Measurements from ENCODE around the gene MAGEB18. TPM values are rescaled to one million over a fixed set of nuclear protein-coding genes. Genes with fewer than 3 reads are reported as not detected.

MAGEB18 gene
- not detected in 2 replicates for total RNA-seq (ENCODE audit: low replicate concordance)

- Mint-ChIP-seq H3K9me3 (peaks cover 8% of the 10 kb centered on the region), H3K27ac (no peak within 1 kb of the TSS), H3K4me1 (no peaks in the 10 kb centered on the region), H3K4me3 (no peak within 1 kb of the TSS), H3K36me3 (no peaks in the 10 kb centered on the region), H3K27me3 (ENCODE audit: insufficient read depth, low read depth) (no peaks in the 10 kb centered on the region)
- H3K36me3 ChIP-seq: no peaks in the 10 kb centered on the region
- no peak within 1 kb of the TSS for H3K9ac ChIP-seq
- no peak within 1 kb of the TSS for H2AFZ ChIP-seq (replicated peaks)
- no peaks in the 10 kb centered on the region for H3K79me2 ChIP-seq (ENCODE audit: low read depth)
- DNase-seq (ENCODE audit: low spot score): no peak
- H3K4me3 ChIP-seq: no peak within 1 kb of the TSS
- no peaks in the 10 kb centered on the region for H4K20me1 ChIP-seq (ENCODE audit: low read depth)
- no peaks in the 10 kb centered on the region for H3K4me1 ChIP-seq
- no peaks in the 10 kb centered on the region for H3F3A ChIP-seq (ENCODE audit: low read depth)
- H3K9me3 ChIP-seq (ENCODE audit: low read depth): no peaks in the 10 kb centered on the region
- H3K27me3 ChIP-seq: no peaks in the 10 kb centered on the region
- no peak for TF ChIP-seq EZH2phosphoT487 (IDR thresholded peaks at IDR 0.05)
- TF ChIP-seq EZH2 (IDR thresholded peaks at IDR 0.05): no peak
- TF ChIP-seq, protein P1, sequence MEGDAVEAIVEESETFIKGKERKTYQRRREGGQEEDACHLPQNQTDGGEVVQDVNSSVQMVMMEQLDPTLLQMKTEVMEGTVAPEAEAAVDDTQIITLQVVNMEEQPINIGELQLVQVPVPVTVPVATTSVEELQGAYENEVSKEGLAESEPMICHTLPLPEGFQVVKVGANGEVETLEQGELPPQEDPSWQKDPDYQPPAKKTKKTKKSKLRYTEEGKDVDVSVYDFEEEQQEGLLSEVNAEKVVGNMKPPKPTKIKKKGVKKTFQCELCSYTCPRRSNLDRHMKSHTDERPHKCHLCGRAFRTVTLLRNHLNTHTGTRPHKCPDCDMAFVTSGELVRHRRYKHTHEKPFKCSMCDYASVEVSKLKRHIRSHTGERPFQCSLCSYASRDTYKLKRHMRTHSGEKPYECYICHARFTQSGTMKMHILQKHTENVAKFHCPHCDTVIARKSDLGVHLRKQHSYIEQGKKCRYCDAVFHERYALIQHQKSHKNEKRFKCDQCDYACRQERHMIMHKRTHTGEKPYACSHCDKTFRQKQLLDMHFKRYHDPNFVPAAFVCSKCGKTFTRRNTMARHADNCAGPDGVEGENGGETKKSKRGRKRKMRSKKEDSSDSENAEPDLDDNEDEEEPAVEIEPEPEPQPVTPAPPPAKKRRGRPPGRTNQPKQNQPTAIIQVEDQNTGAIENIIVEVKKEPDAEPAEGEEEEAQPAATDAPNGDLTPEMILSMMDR (IDR thresholded peaks at IDR 0.05): no peak
- no peak within 1 kb of the TSS for H3K4me2 ChIP-seq
- H3K27ac ChIP-seq: no peak within 1 kb of the TSS
Observed at GRCh38 chrX:26138274-26138673, at the start of gene MAGEB18. Gene MAGEB18, plus strand, starts transcription at chrX:26138343. Its CDS starts 643 bp downstream, at chrX:26138986.

DNA sequence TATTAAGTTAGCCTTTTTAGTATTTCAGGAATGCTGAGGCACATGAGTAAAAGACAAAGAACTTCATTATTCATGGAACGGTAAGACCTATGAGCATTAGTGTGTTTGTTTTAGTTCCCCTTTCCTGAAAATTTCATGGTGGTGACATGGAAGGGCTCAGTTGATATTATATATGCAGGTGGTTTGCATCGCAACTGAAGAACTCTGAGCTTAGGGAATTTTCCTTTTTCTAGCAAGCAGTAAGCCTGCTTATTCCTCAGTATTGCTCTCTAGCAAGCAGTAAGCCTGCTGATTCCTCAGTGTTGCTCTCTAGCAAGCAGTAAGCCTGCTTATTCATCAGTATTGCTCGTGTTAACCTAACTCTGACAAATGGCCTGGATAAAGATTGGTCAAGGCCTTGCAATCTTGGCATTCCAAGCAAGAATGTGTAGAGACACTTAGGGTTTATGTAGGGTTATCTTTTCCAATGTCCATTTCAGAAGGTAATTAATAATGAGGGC lies 37.7 kb upstream of the MAGEB18 start:
- peak; percentile 1 for DNase-seq (ENCODE audit: low spot score)
- Mint-ChIP-seq H3K4me3 (no peak overlapping the region), H3K27me3 (ENCODE audit: insufficient read depth, low read depth) (no peaks in the 10 kb centered on the region), H3K27ac (no peak overlapping the region), H3K9me3 (no peaks in the 10 kb centered on the region), H3K36me3 (no peaks in the 10 kb centered on the region), H3K4me1 (peaks cover 3% of the 10 kb centered on the region)
- Histone ChIP-seq H3K27me3 (no peaks in the 10 kb centered on the region), H3K9me3 (ENCODE audit: low read depth) (no peaks in the 10 kb centered on the region), H3K36me3 (no peaks in the 10 kb centered on the region), H3K9ac (no peak overlapping the region), H3K4me2 (no peak overlapping the region), H3K4me3 (no peak overlapping the region), H3K4me1 (no peaks in the 10 kb centered on the region), H3K79me2 (ENCODE audit: low read depth) (no peaks in the 10 kb centered on the region), H2AFZ (replicated peaks) (no peak overlapping the region), H3F3A (ENCODE audit: low read depth) (no peaks in the 10 kb centered on the region), H3K27ac (no peak overlapping the region), H4K20me1 (ENCODE audit: low read depth) (no peaks in the 10 kb centered on the region)
- TF ChIP-seq, protein P1 (IDR thresholded peaks at IDR 0.05): no peak
- TF ChIP-seq EZH2phosphoT487 (IDR thresholded peaks at IDR 0.05) (no peak), EZH2 (IDR thresholded peaks at IDR 0.05) (no peak)

DNA sequence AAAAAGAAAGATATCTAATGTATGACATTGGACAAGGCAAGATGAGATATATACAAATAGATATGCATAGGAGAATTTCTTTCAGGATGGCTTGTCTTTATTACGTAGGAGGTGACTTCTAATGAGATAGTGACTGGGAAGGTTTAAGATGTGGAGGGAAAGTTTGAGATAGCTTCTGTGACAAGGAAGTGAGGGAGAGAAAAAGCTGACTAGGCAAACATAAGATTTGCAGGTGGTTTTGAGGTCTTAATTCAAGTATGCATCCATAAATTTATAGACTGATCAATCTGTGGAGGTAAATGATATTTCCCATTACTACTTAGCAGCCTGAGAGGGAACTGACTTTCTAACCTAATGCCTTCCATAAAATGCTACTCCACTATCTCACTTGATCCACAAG lies 29.0 kb upstream of the MAGEB18 start:
- Mint-ChIP-seq H3K9me3 (no peaks in the 10 kb centered on the region), H3K27ac (no peak overlapping the region), H3K36me3 (no peaks in the 10 kb centered on the region), H3K4me3 (no peak overlapping the region), H3K27me3 (ENCODE audit: insufficient read depth, low read depth) (no peaks in the 10 kb centered on the region), H3K4me1 (peaks cover 5% of the 10 kb centered on the region)
- Histone ChIP-seq H3K9me3 (ENCODE audit: low read depth) (no peaks in the 10 kb centered on the region), H3K4me3 (no peak overlapping the region), H3K9ac (no peak overlapping the region), H3F3A (ENCODE audit: low read depth) (no peaks in the 10 kb centered on the region), H3K79me2 (ENCODE audit: low read depth) (no peaks in the 10 kb centered on the region), H3K36me3 (no peaks in the 10 kb centered on the region), H4K20me1 (ENCODE audit: low read depth) (no peaks in the 10 kb centered on the region), H3K27me3 (no peaks in the 10 kb centered on the region), H3K27ac (no peak overlapping the region), H3K4me1 (no peaks in the 10 kb centered on the region), H3K4me2 (no peak overlapping the region), H2AFZ (replicated peaks) (no peak overlapping the region)
- no peak for DNase-seq (ENCODE audit: low spot score)
- TF ChIP-seq, protein P1 (IDR thresholded peaks at IDR 0.05): no peak
- TF ChIP-seq EZH2 (IDR thresholded peaks at IDR 0.05) (no peak), EZH2phosphoT487 (IDR thresholded peaks at IDR 0.05) (no peak)
